KOPT-K1 (cell line): ENCODE results near the gene DGKG.

Experiments
- H3K27ac ChIP-seq: fragments of 200-600 bp; sonication (generic); 2 replicates; pipeline ENCODE4 v1.5.1; 2016; ENCODE audit warnings: antibody characterized with exemption, mild to moderate bottlenecking, low read depth, low read length; ENCODE audit not compliant: poor library complexity, severe bottlenecking
- H3K36me3 ChIP-seq: fragments of 200-600 bp; sonication (generic); 2 replicates; pipeline ENCODE4 v1.5.1; 2017; ENCODE audit warnings: antibody characterized with exemption, mild to moderate bottlenecking, low read length, moderate library complexity; ENCODE audit not compliant: insufficient read depth
- H3K9me3 ChIP-seq: fragments of 200-600 bp; sonication (generic); 2 replicates; pipeline ENCODE4 v1.5.1; 2017; ENCODE audit warnings: antibody characterized with exemption, low read length, mild to moderate bottlenecking; ENCODE audit not compliant: insufficient read depth, poor library complexity, severe bottlenecking

Gene DGKG

GRCh38 chr3:186361762-186362536 is at the start of gene DGKG:
DGKG (minus strand) TSS chr3:186362234; CDS start chr3:186320459, 41,775 bp downstream.
- H3K9me3 ChIP-seq = no peaks in the 10 kb centered on the region
- no peak within 1 kb of the TSS for H3K27ac ChIP-seq
- H3K36me3 ChIP-seq = no peaks in the 10 kb centered on the region

- no peak overlapping the region for H3K27ac ChIP-seq
- no peaks in the 10 kb centered on the region for H3K9me3 ChIP-seq
- no peaks in the 10 kb centered on the region for H3K36me3 ChIP-seq
These were observed 49.1 kb upstream of the DGKG start for GRCh38 chr3:186411089-186411488.

DNA sequence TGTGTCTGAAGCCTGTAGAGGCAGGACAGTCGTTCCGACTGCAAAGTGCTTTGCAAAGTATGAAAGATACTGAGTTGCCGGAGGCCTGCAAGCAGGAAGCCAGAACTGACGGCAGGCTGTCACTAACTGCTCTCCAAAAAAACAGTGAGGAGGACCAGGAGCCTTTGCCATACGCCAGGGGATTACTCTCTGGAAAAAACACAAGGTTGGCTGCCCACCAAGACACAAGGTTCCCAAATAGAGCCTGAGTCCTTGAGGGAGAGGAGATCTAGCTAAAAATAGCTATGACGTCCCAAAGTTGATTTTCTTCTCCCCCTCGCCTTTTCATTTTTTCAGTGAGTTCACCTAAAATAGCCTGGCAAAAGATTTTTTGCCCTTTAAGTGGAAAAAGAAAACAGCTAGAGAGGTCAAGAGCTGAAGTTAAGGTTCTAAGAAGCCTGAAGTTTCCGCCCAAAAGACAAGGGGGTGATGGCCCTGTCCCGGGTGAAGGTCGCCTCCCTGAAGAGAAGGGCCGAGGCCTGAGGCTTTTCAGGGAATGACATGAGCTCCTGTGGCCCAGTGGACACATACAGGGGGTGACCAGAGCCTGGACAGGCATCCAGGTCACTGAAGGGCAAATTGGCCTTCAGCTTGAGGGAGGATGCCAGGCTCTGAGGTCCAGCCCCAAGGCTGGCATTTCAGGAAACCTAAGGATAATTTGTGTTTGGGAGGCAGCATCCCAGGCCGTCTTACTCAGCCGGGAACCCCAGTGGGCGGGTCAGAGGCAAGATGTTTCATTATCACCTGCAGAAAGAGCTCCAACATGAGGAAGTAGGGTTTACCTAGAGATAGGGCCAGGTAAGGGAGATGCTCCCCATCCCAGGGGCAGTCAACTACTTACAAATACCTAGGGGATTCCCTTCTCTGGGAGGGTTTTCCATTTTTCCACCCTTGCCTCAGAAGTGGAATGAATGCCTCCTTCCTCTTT is 44.9 kb upstream of the DGKG start:
- H3K36me3 ChIP-seq = no peaks in the 10 kb centered on the region
- H3K27ac ChIP-seq = no peak overlapping the region
- H3K9me3 ChIP-seq = no peaks in the 10 kb centered on the region

GRCh38 chr3:186401556-186401955 is 39.5 kb upstream of the DGKG start:
- Histone ChIP-seq H3K36me3 (no peaks in the 10 kb centered on the region), H3K9me3 (no peaks in the 10 kb centered on the region), H3K27ac (no peak overlapping the region)

DNA sequence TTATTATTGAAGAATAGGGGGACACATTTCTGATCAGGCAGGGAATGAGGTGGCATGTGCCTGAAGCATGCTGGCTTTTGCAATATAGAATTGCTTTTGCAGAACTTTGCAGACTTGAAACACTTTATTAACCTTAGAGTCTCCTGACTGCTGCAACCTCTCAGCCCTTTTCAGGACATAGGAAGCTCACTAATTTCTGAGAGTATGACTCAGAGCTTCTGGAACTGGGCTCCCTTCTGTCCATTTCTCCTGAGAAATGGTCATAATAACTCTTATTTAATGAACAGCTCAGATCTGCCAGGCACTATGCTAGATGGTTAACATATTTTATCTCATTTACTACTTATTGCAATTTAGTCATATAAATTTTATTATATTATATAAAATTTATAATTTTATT is 38.6 kb upstream of the DGKG start:
- Histone ChIP-seq H3K36me3 (no peaks in the 10 kb centered on the region), H3K9me3 (no peaks in the 10 kb centered on the region), H3K27ac (no peak overlapping the region)

DNA sequence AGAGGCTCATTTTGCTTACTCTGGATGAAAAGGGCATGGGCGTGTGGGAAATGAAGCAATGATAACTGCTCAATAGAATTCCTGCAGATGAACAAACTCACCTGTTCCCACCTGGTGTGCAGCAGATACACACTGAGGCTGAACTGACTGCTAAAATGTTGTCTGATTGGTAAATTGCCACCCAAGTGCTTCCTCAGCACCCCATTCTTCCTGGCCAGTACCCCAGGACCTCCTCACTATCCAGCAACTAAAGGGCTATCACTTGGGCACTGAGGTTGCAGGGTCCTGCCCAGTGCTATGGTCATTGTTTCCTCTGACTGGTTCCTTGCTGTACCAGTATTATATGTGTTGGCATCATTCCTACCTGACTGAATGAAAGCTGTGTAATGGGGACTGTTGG is 38.0 kb upstream of the DGKG start:
- Histone ChIP-seq H3K9me3 (peaks cover under 1% of the 10 kb centered on the region), H3K36me3 (no peaks in the 10 kb centered on the region), H3K27ac (no peak overlapping the region)

- Histone ChIP-seq H3K36me3 (no peaks in the 10 kb centered on the region), H3K27ac (no peak overlapping the region), H3K9me3 (peaks cover 3% of the 10 kb centered on the region)
These were observed 32.7 kb upstream of the DGKG start for GRCh38 chr3:186394566-186395217.

DNA sequence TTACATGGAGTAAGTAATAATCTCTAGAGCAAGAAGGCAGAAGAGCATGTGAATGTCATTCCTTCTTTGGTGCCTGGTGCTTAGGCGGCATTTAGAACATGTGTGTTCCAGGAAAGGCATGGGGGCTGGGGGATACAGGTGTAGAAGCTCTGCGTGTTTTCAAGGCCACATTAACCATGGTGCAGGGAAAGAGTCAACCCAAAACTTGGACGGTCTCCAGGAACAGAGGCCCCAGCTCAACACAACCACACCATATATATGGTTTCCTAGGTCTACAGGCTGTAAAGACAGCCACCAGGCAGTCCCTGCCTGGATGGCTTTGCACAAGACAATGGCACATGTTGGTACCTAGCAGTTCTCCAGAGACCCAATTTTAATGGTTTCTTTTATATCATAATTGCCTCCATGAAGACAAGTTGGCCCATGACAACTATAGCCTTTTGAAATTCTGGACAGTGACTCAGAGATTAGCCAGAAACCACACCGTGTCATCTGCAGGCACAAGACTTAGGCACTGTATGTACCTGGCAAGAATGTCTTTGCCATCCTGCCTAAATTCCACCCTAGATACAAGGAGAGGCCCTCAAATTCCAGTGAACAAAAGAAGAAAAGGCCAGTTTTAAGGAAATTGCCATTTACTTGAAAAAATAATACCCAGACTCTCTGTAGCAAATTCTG is 25.0 kb upstream of the DGKG start:
- no peaks in the 10 kb centered on the region for H3K9me3 ChIP-seq
- H3K27ac ChIP-seq = no peak overlapping the region
- no peaks in the 10 kb centered on the region for H3K36me3 ChIP-seq

DNA sequence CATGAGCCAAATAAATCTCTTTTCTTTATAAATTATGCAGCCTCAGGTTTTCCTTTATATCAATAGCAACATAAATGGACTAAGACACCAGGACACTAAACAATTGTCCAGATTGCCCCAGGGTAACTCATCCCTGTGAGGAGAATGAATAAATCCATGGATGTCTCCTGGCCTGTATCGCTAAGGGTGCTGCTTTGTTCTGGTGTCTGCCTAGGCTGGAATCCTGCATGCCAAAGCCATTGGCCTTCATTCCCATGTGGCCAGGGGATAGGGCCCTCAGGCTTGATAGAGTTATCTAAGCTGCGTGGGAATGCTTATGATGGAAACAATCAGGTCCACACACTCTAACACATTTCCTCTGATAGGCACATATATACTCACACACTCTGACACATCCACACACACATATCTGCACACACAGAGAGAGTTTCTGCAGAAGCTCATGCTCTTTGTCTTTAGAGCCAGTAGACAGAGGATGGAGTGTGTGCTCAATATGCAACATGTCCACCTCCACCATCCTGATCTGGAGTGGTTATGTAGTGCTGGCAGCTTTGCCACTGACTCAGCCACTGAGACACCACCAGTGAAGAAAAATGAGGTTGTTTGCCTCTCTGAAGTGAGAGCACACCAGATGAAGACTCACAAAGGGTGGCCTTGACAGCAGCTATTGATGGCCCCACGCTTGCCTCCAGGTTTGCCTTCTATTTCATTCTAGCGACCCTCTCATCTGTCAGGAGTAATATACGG is 24.0 kb upstream of the DGKG start:
- no peaks in the 10 kb centered on the region for H3K9me3 ChIP-seq
- no peaks in the 10 kb centered on the region for H3K36me3 ChIP-seq
- H3K27ac ChIP-seq = no peak overlapping the region

DNA sequence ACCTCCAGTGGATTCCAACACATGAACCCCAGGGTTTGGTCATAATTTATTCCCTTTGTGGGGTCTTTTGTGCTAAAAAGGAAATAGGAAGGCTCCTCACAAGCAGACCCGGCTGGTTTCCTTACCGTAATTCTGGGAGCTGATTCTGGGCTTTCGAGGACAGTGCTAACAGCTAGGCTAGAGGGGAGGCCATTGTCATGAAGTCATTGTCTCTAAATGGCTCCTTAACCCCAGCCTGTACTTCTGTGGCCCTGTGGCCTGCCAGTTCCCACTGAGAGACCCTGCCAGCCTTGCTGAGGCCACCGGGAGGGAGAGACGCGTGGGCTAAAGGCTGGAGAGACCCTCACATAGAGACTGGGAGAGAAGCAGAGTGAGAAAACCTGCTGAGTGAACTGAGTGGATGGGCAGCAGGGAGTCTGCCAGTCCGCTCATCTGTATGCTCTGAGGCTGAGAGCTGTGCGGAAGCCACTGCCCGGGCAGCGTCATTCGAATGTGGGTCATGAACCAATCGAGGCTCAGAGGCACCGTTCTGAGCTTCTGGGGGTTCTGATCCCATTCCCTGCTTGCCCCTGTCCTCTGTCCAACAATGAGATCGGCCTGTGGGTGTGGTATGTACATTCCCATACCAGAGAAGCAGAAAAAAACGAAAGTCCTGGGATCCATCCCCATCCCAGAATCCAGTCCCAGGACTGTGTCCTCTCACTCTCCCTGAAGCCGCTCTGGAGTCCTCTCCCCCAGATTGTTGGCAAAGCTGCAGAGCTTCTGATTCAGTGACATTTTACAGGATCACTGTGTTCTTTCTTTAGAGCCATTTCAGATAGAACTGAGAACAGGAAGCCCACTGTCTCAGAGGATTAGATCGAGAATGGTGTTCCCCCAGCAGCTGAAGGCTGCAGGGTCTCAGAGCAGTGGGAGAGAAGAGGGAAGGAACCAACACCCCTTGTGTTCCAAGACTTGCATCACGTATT is 21.3 kb upstream of the DGKG start:
- Histone ChIP-seq H3K36me3 (no peaks in the 10 kb centered on the region), H3K27ac (no peak overlapping the region), H3K9me3 (no peaks in the 10 kb centered on the region)

- H3K36me3 ChIP-seq = no peaks in the 10 kb centered on the region
These were observed 20.3 kb upstream of the DGKG start for GRCh38 chr3:186382217-186382885.

GRCh38 chr3:186381424-186382216 is 19.6 kb upstream of the DGKG start:
- no peaks in the 10 kb centered on the region for H3K9me3 ChIP-seq
- H3K27ac ChIP-seq = no peak overlapping the region
- no peaks in the 10 kb centered on the region for H3K36me3 ChIP-seq

More at GRCh38 chr3:186382217-186382885, 20.3 kb upstream of the DGKG start:
- no peaks in the 10 kb centered on the region for H3K9me3 ChIP-seq
- no peak overlapping the region for H3K27ac ChIP-seq
